HEK293 (cell line): Measurements from ENCODE around the gene ROBO4.

ENCODE experiments used
- CTCF ChIA-PET: fragments of 350-600 bp; formaldehyde crosslinking; extraction: SDS; loops from one replicate; lab custom pipeline; 2021; ENCODE audit warnings: antibody characterized with exemption; lab: Yijun Ruan, JAX
- POLR2A ChIA-PET: fragments of 300-600 bp; formaldehyde crosslinking; extraction: SDS; loops from one replicate; lab custom pipeline; 2020; ENCODE audit warnings: antibody characterized with exemption, inconsistent platforms; lab: Yijun Ruan, JAX
- H3K27ac ChIP-seq: fragments of 200-500 bp; sonication (Bioruptor generic); 2 replicates; pipeline ENCODE4 v1.5.1; 2014; ENCODE audit warnings: low read depth, low read length, control low read depth, inconsistent platforms; ENCODE audit errors: extremely low read depth
- H3K36me3 ChIP-seq, 2 experiments: fragments of 200-500 bp in 1 of 2; sonication (Bioruptor generic) in 1 of 2; 1 replicate in 1 of 2; 2 replicates in 1 of 2; pipeline ENCODE4 v1.5.1; 2014 to 2017; ENCODE audit warnings: inconsistent platforms in 2 of 2, low read length in 2 of 2; ENCODE audit not compliant: control insufficient read depth in 2 of 2, insufficient read depth in 1 of 2
- H3K4me1 ChIP-seq: fragments of 200-500 bp; sonication (Bioruptor generic); 2 replicates; pipeline ENCODE4 v1.5.1; 2014; ENCODE audit warnings: mild to moderate bottlenecking, low read length, inconsistent platforms; ENCODE audit not compliant: control insufficient read depth, insufficient read depth
- H3K4me3 ChIP-seq: 2 replicates; pipeline ENCODE4 v1.5.1; 2011; ENCODE audit warnings: low read depth, mild to moderate bottlenecking, control low read depth, low read length, moderate library complexity
- H3K9me3 ChIP-seq: fragments of 200-500 bp; sonication (Bioruptor generic); 2 replicates; pipeline ENCODE4 v1.5.1; 2014; ENCODE audit warnings: low read depth, low read length, inconsistent platforms; ENCODE audit not compliant: control insufficient read depth, insufficient read depth
- KLF7 ChIP-seq: fragments of 450-650 bp; formaldehyde crosslinking; IDR thresholded peaks from 2 replicates; pipeline ENCODE4 v1.5.1; 2016; ENCODE audit warnings: missing biosample characterization, missing genetic modification characterization, borderline replicate concordance
- MYNN ChIP-seq: fragments of 450-650 bp; formaldehyde crosslinking; IDR thresholded peaks from 2 replicates; pipeline ENCODE4 v1.5.1; 2016; ENCODE audit warnings: missing biosample characterization, missing genetic modification characterization, borderline replicate concordance
- SP3 ChIP-seq: fragments of 450-650 bp; formaldehyde crosslinking; IDR thresholded peaks from 2 replicates; pipeline ENCODE4 v1.5.1; 2016; ENCODE audit warnings: missing biosample characterization, missing genetic modification characterization
- ZNF175 ChIP-seq: fragments of 450-650 bp; formaldehyde crosslinking; IDR thresholded peaks from 2 replicates; pipeline ENCODE4 v1.5.1; 2016; ENCODE audit warnings: missing biosample characterization, missing genetic modification characterization
- ZNF473 ChIP-seq: fragments of 450-650 bp; formaldehyde crosslinking; IDR thresholded peaks from 2 replicates; pipeline ENCODE4 v1.5.1; 2017; ENCODE audit warnings: missing biosample characterization, missing genetic modification characterization
- ZNF596 ChIP-seq: fragments of 450-650 bp; IDR thresholded peaks from 2 replicates; pipeline ENCODE4 v1.5.0; 2018; ENCODE audit warnings: missing biosample characterization, mild to moderate bottlenecking, missing genetic modification characterization, moderate library complexity
- ZNF658 ChIP-seq: fragments of 450-650 bp; formaldehyde crosslinking; IDR thresholded peaks from 2 replicates; pipeline ENCODE4; 2016; ENCODE audit warnings: missing biosample characterization, missing genetic modification characterization
- ZNF776 ChIP-seq: fragments of 450-650 bp; formaldehyde crosslinking; IDR thresholded peaks from 2 replicates; pipeline ENCODE4 v1.5.0; 2017; ENCODE audit warnings: missing biosample characterization, missing genetic modification characterization, borderline replicate concordance
- TF ChIP-seq, protein P1 (sequence below): fragments of 450-650 bp; formaldehyde crosslinking; IDR thresholded peaks from 2 replicates; pipeline ENCODE4 v1.5.1; 2016; ENCODE audit warnings: missing biosample characterization, missing genetic modification characterization
- TF ChIP-seq, protein P2 (sequence below): fragments of 450-650 bp; formaldehyde crosslinking; IDR thresholded peaks from 2 replicates; pipeline ENCODE4 v1.5.1; 2016; ENCODE audit warnings: missing biosample characterization, missing genetic modification characterization
- TF ChIP-seq, protein P3 (sequence below): fragments of 450-650 bp; formaldehyde crosslinking; IDR thresholded peaks from 2 replicates; pipeline ENCODE4 v1.5.1; 2016; ENCODE audit warnings: missing biosample characterization, missing genetic modification characterization
- TF ChIP-seq, protein P4 (sequence below): fragments of 450-650 bp; formaldehyde crosslinking; IDR thresholded peaks from 2 replicates; pipeline ENCODE4 v1.5.1; 2017; ENCODE audit warnings: missing biosample characterization, missing genetic modification characterization
- TF ChIP-seq, protein P5 (sequence below): fragments of 450-650 bp; formaldehyde crosslinking; IDR thresholded peaks from 2 replicates; pipeline ENCODE4 v1.5.1; 2016; ENCODE audit warnings: missing biosample characterization, missing genetic modification characterization
- TF ChIP-seq, protein P6 (sequence below): fragments of 450-650 bp; formaldehyde crosslinking; IDR thresholded peaks from 2 replicates; pipeline ENCODE4 v1.5.1; 2016; ENCODE audit warnings: missing biosample characterization, missing genetic modification characterization

The ROBO4 gene

GRCh38 chr11:124915541-124916369 lies 18.1 kb upstream of the ROBO4 start (continued):
- TF ChIP-seq, protein P1, sequence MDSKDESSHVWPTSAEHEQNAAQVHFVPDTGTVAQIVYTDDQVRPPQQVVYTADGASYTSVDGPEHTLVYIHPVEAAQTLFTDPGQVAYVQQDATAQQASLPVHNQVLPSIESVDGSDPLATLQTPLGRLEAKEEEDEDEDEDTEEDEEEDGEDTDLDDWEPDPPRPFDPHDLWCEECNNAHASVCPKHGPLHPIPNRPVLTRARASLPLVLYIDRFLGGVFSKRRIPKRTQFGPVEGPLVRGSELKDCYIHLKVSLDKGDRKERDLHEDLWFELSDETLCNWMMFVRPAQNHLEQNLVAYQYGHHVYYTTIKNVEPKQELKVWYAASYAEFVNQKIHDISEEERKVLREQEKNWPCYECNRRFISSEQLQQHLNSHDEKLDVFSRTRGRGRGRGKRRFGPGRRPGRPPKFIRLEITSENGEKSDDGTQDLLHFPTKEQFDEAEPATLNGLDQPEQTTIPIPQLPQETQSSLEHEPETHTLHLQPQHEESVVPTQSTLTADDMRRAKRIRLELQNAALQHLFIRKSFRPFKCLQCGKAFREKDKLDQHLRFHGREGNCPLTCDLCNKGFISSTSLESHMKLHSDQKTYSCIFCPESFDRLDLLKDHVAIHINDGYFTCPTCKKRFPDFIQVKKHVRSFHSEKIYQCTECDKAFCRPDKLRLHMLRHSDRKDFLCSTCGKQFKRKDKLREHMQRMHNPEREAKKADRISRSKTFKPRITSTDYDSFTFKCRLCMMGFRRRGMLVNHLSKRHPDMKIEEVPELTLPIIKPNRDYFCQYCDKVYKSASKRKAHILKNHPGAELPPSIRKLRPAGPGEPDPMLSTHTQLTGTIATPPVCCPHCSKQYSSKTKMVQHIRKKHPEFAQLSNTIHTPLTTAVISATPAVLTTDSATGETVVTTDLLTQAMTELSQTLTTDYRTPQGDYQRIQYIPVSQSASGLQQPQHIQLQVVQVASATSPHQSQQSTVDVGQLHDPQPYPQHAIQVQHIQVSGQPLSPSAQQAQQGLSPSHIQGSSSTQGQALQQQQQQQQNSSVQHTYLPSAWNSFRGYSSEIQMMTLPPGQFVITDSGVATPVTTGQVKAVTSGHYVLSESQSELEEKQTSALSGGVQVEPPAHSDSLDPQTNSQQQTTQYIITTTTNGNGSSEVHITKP (tag by site-specific recombination), result no peak
- no peak for TF ChIP-seq MYNN (tag by site-specific recombination)
- no peak for TF ChIP-seq ZNF473 (tag by site-specific recombination)
- TF ChIP-seq, protein P2, sequence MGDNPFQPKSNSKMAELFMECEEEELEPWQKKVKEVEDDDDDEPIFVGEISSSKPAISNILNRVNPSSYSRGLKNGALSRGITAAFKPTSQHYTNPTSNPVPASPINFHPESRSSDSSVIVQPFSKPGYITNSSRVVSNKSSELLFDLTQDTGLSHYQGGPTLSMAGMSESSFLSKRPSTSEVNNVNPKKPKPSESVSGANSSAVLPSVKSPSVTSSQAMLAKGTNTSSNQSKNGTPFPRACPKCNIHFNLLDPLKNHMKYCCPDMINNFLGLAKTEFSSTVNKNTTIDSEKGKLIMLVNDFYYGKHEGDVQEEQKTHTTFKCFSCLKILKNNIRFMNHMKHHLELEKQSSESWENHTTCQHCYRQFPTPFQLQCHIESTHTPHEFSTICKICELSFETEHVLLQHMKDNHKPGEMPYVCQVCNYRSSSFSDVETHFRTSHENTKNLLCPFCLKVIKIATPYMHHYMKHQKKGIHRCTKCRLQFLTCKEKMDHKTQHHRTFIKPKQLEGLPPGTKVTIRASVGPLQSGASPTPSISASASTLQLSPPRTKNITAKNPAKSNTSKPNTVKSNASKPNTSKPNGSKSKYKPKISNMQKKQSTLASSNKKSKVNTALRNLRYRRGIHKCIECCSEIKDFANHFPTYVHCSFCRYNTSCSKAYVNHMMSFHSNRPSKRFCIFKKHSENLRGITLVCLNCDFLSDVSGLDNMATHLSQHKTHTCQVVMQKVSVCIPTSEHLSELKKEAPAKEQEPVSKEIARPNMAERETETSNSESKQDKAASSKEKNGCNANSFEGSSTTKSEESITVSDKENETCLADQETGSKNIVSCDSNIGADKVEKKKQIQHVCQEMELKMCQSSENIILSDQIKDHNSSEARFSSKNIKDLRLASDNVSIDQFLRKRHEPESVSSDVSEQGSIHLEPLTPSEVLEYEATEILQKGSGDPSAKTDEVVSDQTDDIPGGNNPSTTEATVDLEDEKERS, result no peak
- TF ChIP-seq, protein P3, sequence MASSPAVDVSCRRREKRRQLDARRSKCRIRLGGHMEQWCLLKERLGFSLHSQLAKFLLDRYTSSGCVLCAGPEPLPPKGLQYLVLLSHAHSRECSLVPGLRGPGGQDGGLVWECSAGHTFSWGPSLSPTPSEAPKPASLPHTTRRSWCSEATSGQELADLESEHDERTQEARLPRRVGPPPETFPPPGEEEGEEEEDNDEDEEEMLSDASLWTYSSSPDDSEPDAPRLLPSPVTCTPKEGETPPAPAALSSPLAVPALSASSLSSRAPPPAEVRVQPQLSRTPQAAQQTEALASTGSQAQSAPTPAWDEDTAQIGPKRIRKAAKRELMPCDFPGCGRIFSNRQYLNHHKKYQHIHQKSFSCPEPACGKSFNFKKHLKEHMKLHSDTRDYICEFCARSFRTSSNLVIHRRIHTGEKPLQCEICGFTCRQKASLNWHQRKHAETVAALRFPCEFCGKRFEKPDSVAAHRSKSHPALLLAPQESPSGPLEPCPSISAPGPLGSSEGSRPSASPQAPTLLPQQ (tag by site-specific recombination), result no peak
- TF ChIP-seq, protein P4, sequence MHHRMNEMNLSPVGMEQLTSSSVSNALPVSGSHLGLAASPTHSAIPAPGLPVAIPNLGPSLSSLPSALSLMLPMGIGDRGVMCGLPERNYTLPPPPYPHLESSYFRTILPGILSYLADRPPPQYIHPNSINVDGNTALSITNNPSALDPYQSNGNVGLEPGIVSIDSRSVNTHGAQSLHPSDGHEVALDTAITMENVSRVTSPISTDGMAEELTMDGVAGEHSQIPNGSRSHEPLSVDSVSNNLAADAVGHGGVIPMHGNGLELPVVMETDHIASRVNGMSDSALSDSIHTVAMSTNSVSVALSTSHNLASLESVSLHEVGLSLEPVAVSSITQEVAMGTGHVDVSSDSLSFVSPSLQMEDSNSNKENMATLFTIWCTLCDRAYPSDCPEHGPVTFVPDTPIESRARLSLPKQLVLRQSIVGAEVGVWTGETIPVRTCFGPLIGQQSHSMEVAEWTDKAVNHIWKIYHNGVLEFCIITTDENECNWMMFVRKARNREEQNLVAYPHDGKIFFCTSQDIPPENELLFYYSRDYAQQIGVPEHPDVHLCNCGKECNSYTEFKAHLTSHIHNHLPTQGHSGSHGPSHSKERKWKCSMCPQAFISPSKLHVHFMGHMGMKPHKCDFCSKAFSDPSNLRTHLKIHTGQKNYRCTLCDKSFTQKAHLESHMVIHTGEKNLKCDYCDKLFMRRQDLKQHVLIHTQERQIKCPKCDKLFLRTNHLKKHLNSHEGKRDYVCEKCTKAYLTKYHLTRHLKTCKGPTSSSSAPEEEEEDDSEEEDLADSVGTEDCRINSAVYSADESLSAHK (tag by site-specific recombination), result no peak

DNA sequence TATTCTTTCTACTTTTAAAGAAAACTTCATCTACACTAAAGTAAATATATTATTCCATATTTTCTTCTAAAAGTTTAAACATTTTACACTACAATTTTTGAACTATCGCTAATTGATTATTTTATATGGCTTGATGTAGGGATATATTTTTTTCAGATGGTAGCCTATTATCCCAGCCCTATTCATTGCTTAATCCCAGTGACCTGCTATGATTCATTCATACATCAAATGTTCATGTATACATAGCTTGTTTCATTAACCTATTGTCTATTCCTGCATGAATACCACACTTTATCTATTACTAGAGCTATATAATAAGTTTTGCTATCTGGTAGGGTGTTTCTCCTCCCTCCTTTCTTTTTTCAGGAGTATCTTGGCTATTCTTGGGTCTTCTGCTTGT lies 5.0 kb upstream of the ROBO4 start:
- CTCF ChIA-PET, result interaction anchor here (0.8 to 3.2 kb wide), 2 partner anchors 26 to 32 kb away, joined by 3 to 9 read pairs; no protein-coding TSS in a partner anchor
- TF ChIP-seq ZNF658 (tag by site-specific recombination) (no peak), ZNF175 (tag by site-specific recombination) (no peak), ZNF596 (tag by site-specific recombination) (no peak), ZNF776 (tag by site-specific recombination) (no peak), KLF7 (tag by site-specific recombination) (no peak), SP3 (tag by site-specific recombination) (no peak)
- TF ChIP-seq, protein P5, sequence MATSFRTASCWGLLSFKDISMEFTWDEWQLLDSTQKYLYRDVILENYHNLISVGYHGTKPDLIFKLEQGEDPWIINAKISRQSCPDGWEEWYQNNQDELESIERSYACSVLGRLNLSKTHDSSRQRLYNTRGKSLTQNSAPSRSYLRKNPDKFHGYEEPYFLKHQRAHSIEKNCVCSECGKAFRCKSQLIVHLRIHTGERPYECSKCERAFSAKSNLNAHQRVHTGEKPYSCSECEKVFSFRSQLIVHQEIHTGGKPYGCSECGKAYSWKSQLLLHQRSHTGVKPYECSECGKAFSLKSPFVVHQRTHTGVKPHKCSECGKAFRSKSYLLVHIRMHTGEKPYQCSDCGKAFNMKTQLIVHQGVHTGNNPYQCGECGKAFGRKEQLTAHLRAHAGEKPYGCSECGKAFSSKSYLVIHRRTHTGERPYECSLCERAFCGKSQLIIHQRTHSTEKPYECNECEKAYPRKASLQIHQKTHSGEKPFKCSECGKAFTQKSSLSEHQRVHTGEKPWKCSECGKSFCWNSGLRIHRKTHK (tag by site-specific recombination), result no peak
- TF ChIP-seq, protein P2, result no peak
- TF ChIP-seq, protein P6, sequence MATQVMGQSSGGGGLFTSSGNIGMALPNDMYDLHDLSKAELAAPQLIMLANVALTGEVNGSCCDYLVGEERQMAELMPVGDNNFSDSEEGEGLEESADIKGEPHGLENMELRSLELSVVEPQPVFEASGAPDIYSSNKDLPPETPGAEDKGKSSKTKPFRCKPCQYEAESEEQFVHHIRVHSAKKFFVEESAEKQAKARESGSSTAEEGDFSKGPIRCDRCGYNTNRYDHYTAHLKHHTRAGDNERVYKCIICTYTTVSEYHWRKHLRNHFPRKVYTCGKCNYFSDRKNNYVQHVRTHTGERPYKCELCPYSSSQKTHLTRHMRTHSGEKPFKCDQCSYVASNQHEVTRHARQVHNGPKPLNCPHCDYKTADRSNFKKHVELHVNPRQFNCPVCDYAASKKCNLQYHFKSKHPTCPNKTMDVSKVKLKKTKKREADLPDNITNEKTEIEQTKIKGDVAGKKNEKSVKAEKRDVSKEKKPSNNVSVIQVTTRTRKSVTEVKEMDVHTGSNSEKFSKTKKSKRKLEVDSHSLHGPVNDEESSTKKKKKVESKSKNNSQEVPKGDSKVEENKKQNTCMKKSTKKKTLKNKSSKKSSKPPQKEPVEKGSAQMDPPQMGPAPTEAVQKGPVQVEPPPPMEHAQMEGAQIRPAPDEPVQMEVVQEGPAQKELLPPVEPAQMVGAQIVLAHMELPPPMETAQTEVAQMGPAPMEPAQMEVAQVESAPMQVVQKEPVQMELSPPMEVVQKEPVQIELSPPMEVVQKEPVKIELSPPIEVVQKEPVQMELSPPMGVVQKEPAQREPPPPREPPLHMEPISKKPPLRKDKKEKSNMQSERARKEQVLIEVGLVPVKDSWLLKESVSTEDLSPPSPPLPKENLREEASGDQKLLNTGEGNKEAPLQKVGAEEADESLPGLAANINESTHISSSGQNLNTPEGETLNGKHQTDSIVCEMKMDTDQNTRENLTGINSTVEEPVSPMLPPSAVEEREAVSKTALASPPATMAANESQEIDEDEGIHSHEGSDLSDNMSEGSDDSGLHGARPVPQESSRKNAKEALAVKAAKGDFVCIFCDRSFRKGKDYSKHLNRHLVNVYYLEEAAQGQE, result no peak

More for the DNA sequence above, 5.0 kb upstream of the ROBO4 start:
- Histone ChIP-seq H3K27ac (no peak overlapping the region), H3K36me3 (no peaks in the 10 kb centered on the region), H3K4me3 (no peak overlapping the region), H3K9me3 (no peaks in the 10 kb centered on the region), H3K4me1 (no peaks in the 10 kb centered on the region)
- POLR2A ChIA-PET, result no interaction called here
